ENCODE data around the gene NFYA. TPM values are rescaled to one million over a fixed set of nuclear protein-coding genes. Genes with fewer than 3 reads are reported as not detected.

NFYA gene
- total and polyA plus RNA-seq, 3 experiments from 2014 or later, result 26.3 to 34.9 (median 34.5) TPM

DNA sequence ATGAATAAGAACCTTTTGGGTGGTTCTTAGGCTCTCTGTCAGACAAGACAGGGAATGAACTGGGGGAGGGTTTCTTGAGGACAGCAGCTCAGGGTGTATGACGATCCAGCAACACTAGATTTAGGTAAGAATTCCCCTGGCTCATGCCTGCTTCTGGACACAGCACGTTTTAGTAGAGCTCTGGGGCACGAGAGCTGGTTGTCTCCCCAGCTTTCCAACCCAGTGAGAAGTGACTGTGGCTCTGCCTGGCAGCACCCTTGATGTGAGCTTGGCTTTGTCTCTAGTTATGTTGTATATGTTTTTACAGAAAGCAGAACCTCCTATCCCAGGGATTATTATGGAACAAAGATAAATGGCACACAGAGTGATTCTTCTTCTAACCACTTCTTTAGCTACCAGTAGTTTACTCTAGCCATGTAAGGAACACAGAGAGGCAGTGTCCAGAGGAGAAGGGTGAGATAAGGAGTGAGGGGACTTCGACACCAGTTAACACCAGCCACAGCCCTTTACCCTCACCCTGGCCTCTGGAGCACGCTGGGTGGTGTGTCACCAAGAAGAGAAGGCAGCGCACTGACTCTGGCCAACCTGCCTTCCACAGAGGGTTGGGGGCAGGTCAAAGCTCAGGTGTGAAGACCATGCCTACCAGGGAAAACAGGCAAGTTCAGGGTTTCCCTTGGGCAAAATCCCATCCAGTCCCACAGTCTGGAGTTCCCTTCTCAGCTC lies 15.8 kb upstream of the NFYA start:
- Histone ChIP-seq H3K9me3 (ENCODE audit: low read length) (no peaks in the 10 kb centered on the region), H3K27me3 (ENCODE audit: insufficient read depth, low read length, poor library complexity, severe bottlenecking) (no peaks in the 10 kb centered on the region), H3K36me3 (ENCODE audit: insufficient read depth, low read length) (peaks cover 5% of the 10 kb centered on the region), H3K4me1 (ENCODE audit: insufficient read depth, low read length) (peaks cover 11% of the 10 kb centered on the region), H3K4me3 (ENCODE audit: low read length) (no peak overlapping the region), H3K27ac (ENCODE audit: low read depth, low read length) (no peak overlapping the region)
- H3K4me3 Mint-ChIP-seq, result no peak overlapping the region
- H3K27ac Mint-ChIP-seq, result no peak overlapping the region
- ChIA-PET POLR2A (no interaction called here), CTCF (interaction anchor here (1.4 to 5.0 kb wide), 3 partner anchors 9 to 29 kb away, joined by 3 to 22 read pairs (median 8); partner anchors contain the start of gene UNC5CL)
- peaks cover 0 to 56% (median 21%) of the 10 kb centered on the region in 3 donors for H3K36me3 Mint-ChIP-seq
- no peaks in the 10 kb centered on the region for H3K27me3 Mint-ChIP-seq
- DNase-seq, result no peak
- H3K9me3 Mint-ChIP-seq, result no peaks in the 10 kb centered on the region
- H3K4me1 Mint-ChIP-seq, result peaks cover 9 to 10% (median 9%) of the 10 kb centered on the region in 3 donors

DNA sequence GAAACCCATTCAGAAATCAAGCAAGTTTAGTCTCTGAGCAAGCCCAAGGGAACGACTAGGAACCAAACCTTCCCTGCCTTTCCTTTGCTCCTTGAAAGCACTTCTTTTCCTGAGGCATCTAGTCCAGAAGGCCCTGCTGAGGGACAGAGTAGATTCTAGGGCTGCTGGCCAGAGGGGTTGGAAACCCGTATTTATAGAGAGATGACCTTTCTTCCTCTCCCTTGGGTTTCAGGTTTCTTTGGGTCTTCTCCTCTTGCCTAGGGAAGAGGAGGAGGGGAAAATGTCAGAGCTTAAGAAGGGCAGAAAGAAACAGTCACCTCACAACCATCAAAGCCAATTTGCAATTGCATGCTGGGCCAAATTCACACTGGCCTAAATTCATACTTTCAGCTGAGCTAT lies 14.0 kb upstream of the NFYA start:
- H3K27me3 ChIP-seq (ENCODE audit: insufficient read depth, low read length, poor library complexity, severe bottlenecking), result no peaks in the 10 kb centered on the region
- H3K4me3 ChIP-seq (ENCODE audit: low read length), result no peak overlapping the region
- Mint-ChIP-seq H3K27ac (peak overlapping the region in 1 of 8 donors; percentile 55), H3K4me1 (no peaks in the 10 kb centered on the region), H3K27me3 (no peaks in the 10 kb centered on the region), H3K36me3 (peaks cover 0 to 72% (median 21%) of the 10 kb centered on the region in 3 donors), H3K4me3 (no peak overlapping the region), H3K9me3 (no peaks in the 10 kb centered on the region)
- H3K4me1 ChIP-seq (ENCODE audit: insufficient read depth, low read length), result no peaks in the 10 kb centered on the region
- DNase-seq, result no peak
- H3K9me3 ChIP-seq (ENCODE audit: low read length), result no peaks in the 10 kb centered on the region
- ChIA-PET CTCF (interaction anchor here (1.5 kb wide), 1 partner anchor 30 kb away, joined by 4 read pairs; no protein-coding TSS in a partner anchor), POLR2A (no interaction called here)
- peaks cover 12% of the 10 kb centered on the region for H3K36me3 ChIP-seq (ENCODE audit: insufficient read depth, low read length)
- no peak overlapping the region for H3K27ac ChIP-seq (ENCODE audit: low read depth, low read length)

DNA sequence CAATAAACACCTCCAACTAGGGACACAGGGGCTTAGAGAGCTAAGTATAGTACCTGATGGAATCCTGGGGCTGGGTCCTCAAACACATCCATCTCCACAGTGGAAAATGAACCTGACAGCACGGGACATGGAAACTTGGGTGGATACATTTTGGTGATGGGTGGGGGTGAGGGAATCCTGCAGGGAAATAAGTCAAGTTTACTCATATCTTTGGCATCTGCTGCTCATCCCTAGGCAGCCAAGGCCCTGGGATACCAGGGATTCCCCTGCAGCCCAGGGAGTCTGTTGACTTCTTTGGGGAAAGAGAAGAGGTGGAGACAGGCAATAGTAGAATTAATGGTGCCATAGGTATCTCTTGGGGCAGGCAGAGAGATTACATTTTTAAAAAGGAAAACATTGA lies 13.2 kb upstream of the NFYA start:
- no peaks in the 10 kb centered on the region for H3K4me1 ChIP-seq (ENCODE audit: insufficient read depth, low read length)
- Mint-ChIP-seq H3K27ac (peak overlapping the region in 1 of 8 donors; percentile 3), H3K4me3 (no peak overlapping the region), H3K4me1 (no peaks in the 10 kb centered on the region), H3K27me3 (no peaks in the 10 kb centered on the region), H3K36me3 (peaks cover 0 to 80% (median 21%) of the 10 kb centered on the region in 3 donors), H3K9me3 (no peaks in the 10 kb centered on the region)
- ChIA-PET CTCF (interaction anchor here (1.0 to 1.5 kb wide), 2 partner anchors 10 to 31 kb away, joined by 4 to 5 read pairs; no protein-coding TSS in a partner anchor), POLR2A (no interaction called here)
- no peak overlapping the region for H3K4me3 ChIP-seq (ENCODE audit: low read length)
- H3K27me3 ChIP-seq (ENCODE audit: insufficient read depth, low read length, poor library complexity, severe bottlenecking), result no peaks in the 10 kb centered on the region
- H3K27ac ChIP-seq (ENCODE audit: low read depth, low read length), result no peak overlapping the region
- no peaks in the 10 kb centered on the region for H3K9me3 ChIP-seq (ENCODE audit: low read length)
- no peak for DNase-seq
- H3K36me3 ChIP-seq (ENCODE audit: insufficient read depth, low read length), result peaks cover 20% of the 10 kb centered on the region

DNA sequence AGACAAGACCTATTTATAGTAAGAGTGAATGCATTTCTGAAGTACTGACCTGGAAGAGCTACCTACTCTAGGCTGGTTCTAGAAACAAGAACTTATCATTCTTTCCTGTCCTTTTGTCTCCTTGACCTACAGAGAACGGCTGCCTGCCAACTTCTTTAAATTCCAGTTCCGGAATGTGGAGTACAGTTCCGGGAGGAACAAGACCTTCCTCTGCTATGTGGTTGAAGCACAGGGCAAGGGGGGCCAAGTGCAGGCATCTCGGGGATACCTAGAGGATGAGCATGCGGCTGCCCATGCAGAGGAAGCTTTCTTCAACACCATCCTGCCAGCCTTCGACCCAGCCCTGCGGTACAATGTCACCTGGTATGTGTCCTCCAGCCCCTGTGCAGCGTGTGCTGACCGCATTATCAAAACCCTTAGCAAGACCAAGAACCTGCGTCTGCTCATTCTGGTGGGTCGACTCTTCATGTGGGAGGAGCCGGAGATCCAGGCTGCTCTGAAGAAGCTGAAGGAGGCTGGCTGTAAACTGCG lies 11.5 kb upstream of the NFYA start:
- H3K4me3 Mint-ChIP-seq, result no peak overlapping the region
- no peaks in the 10 kb centered on the region for H3K27me3 Mint-ChIP-seq
- no peak overlapping the region for H3K4me3 ChIP-seq (ENCODE audit: low read length)
- no peak overlapping the region for H3K27ac ChIP-seq (ENCODE audit: low read depth, low read length)
- no peak for DNase-seq
- H3K27me3 ChIP-seq (ENCODE audit: insufficient read depth, low read length, poor library complexity, severe bottlenecking), result no peaks in the 10 kb centered on the region
- no peaks in the 10 kb centered on the region for H3K4me1 ChIP-seq (ENCODE audit: insufficient read depth, low read length)
- H3K36me3 Mint-ChIP-seq, result peaks cover 0 to 83% (median 16%) of the 10 kb centered on the region in 3 donors
- H3K27ac Mint-ChIP-seq, result peak overlapping the region in 1 of 8 donors; percentile 63
- H3K4me1 Mint-ChIP-seq, result peaks cover 0 to 2% (median 0%) of the 10 kb centered on the region in 3 donors
- peaks cover 29% of the 10 kb centered on the region for H3K36me3 ChIP-seq (ENCODE audit: insufficient read depth, low read length)
- POLR2A ChIA-PET, result no interaction called here
- H3K9me3 Mint-ChIP-seq, result no peaks in the 10 kb centered on the region
- no peaks in the 10 kb centered on the region for H3K9me3 ChIP-seq (ENCODE audit: low read length)
- CTCF ChIA-PET, result interaction anchor here (0.7 kb wide), 2 partner anchors 36 to 49 kb away, joined by 4 read pairs; no protein-coding TSS in a partner anchor

DNA sequence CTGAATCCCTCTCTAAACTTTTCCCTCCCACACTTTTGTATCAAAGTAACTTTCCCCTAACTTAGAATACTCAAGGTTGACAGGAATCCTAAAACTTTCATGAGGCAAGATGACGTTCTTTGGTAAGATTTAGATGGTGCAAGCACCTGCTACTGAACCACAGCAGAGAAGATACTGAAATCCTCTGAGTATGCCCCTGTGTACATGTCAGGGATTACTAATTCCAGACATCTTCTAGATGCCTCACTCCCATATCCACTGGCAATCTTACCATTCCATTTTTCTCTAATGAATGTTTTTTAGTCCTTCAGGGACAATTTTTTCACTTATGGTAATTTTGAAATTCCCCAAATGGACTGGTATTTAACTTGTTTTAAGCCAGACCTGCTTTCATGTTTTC lies 10.7 kb upstream of the NFYA start:
- H3K27me3 ChIP-seq (ENCODE audit: insufficient read depth, low read length, poor library complexity, severe bottlenecking), result no peaks in the 10 kb centered on the region
- ChIA-PET POLR2A (no interaction called here), CTCF (no interaction called here)
- no peak overlapping the region for H3K27ac ChIP-seq (ENCODE audit: low read depth, low read length)
- H3K4me3 Mint-ChIP-seq, result no peak overlapping the region
- DNase-seq, result no peak
- no peaks in the 10 kb centered on the region for H3K27me3 Mint-ChIP-seq
- H3K4me1 Mint-ChIP-seq, result peaks cover 6 to 10% (median 6%) of the 10 kb centered on the region in 3 donors
- peaks cover 5 to 83% (median 16%) of the 10 kb centered on the region in 3 donors for H3K36me3 Mint-ChIP-seq
- peaks cover 30% of the 10 kb centered on the region for H3K36me3 ChIP-seq (ENCODE audit: insufficient read depth, low read length)
- H3K9me3 ChIP-seq (ENCODE audit: low read length), result no peaks in the 10 kb centered on the region
- no peaks in the 10 kb centered on the region for H3K9me3 Mint-ChIP-seq
- H3K4me3 ChIP-seq (ENCODE audit: low read length), result no peak overlapping the region
- H3K4me1 ChIP-seq (ENCODE audit: insufficient read depth, low read length), result no peaks in the 10 kb centered on the region
- H3K27ac Mint-ChIP-seq, result no peak overlapping the region

DNA sequence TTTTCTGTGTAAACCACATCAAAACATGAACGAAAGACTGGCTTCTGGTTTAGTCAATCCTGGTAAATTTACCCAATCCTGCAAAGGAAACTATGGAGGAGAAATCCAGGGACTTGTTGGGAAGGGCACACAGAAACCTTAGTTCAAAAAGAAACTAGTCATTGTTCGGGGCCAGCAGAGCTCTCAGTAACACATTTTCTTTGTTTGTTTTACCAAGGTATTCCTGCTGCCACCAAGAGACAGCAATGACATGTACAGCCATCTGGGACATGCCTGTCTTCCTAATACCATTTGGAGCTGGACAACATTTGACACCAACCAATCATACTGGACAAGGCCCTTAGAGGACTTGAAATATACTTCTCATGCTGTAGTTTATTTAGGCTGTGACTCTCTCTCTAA lies 8.9 kb upstream of the NFYA start:
- Mint-ChIP-seq H3K27me3 (no peaks in the 10 kb centered on the region), H3K4me3 (no peak overlapping the region), H3K27ac (peak overlapping the region in 1 of 8 donors; percentile 2), H3K9me3 (no peaks in the 10 kb centered on the region), H3K4me1 (peaks cover 7 to 13% (median 10%) of the 10 kb centered on the region in 3 donors), H3K36me3 (peaks cover 9 to 91% (median 16%) of the 10 kb centered on the region in 3 donors)
- no peaks in the 10 kb centered on the region for H3K27me3 ChIP-seq (ENCODE audit: insufficient read depth, low read length, poor library complexity, severe bottlenecking)
- ChIA-PET CTCF (interaction anchor here (0.6 to 2.0 kb wide), 3 partner anchors 24 to 36 kb away, joined by 3 to 5 read pairs (median 4); no protein-coding TSS in a partner anchor), POLR2A (no interaction called here)
- no peak overlapping the region for H3K27ac ChIP-seq (ENCODE audit: low read depth, low read length)
- H3K4me1 ChIP-seq (ENCODE audit: insufficient read depth, low read length), result no peaks in the 10 kb centered on the region
- peaks cover 45% of the 10 kb centered on the region for H3K36me3 ChIP-seq (ENCODE audit: insufficient read depth, low read length)
- no peak for DNase-seq
- H3K4me3 ChIP-seq (ENCODE audit: low read length), result no peak overlapping the region
- no peaks in the 10 kb centered on the region for H3K9me3 ChIP-seq (ENCODE audit: low read length)

DNA sequence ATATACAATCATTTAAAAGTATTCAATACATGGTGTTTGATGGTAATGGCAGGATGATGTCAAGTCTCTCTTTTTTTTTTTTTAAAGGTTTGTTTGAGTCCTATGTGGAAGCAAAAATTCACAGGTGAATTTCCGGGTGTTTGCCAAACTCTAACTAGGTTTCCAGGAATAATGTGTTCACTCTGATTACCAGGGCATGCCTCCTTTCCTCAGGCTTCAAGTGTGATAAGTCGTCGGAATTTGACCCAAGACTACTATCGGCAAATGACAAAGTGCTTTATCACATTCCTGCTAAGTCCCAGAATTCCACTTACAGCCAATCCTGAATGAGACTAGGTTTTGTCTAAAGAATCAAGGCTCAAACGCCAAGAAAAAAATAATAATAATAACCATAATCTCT lies 7.9 kb upstream of the NFYA start:
- peaks cover 9 to 93% (median 15%) of the 10 kb centered on the region in 3 donors for H3K36me3 Mint-ChIP-seq
- H3K27ac ChIP-seq (ENCODE audit: low read depth, low read length), result no peak overlapping the region
- ChIA-PET CTCF (no interaction called here), POLR2A (no interaction called here)
- H3K4me1 Mint-ChIP-seq, result peaks cover 7 to 18% (median 10%) of the 10 kb centered on the region in 3 donors
- peaks cover 55% of the 10 kb centered on the region for H3K36me3 ChIP-seq (ENCODE audit: insufficient read depth, low read length)
- no peaks in the 10 kb centered on the region for H3K27me3 ChIP-seq (ENCODE audit: insufficient read depth, low read length, poor library complexity, severe bottlenecking)
- no peaks in the 10 kb centered on the region for H3K9me3 Mint-ChIP-seq
- no peaks in the 10 kb centered on the region for H3K4me1 ChIP-seq (ENCODE audit: insufficient read depth, low read length)
- H3K9me3 ChIP-seq (ENCODE audit: low read length), result no peaks in the 10 kb centered on the region
- no peak for DNase-seq
- no peaks in the 10 kb centered on the region for H3K27me3 Mint-ChIP-seq
- no peak overlapping the region for H3K4me3 Mint-ChIP-seq
- H3K4me3 ChIP-seq (ENCODE audit: low read length), result no peak overlapping the region
- H3K27ac Mint-ChIP-seq, result no peak overlapping the region

DNA sequence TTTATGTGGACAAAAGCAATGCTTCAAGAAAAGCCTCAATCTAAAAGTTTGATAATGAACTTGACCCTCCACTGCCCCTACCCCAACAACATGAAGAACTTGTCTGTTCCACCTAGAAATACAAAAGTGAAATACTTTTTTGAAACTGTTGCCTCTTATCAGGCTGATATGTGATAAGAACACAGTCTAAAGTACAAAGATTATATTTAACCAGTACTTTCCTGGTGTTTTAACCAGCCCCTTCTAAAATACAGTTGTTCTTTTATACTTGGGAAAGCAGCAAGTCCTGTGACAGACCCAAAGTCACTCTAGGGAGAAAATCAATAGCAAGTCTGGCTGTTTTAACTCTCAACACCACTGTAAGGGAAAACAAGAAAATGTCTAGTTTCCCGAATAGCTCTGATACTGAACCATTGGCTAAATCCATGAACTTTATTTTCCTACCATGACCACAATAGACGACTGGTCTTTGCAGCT lies 7.2 kb upstream of the NFYA start:
- H3K27me3 Mint-ChIP-seq, result no peaks in the 10 kb centered on the region
- peaks cover 9 to 92% (median 14%) of the 10 kb centered on the region in 3 donors for H3K36me3 Mint-ChIP-seq
- no peak overlapping the region for H3K4me3 Mint-ChIP-seq
- no peaks in the 10 kb centered on the region for H3K9me3 ChIP-seq (ENCODE audit: low read length)
- ChIA-PET POLR2A (no interaction called here), CTCF (interaction anchor here (0.8 to 1.3 kb wide), 4 partner anchors 9 to 61 kb away, joined by 3 to 6 read pairs (median 4); no protein-coding TSS in a partner anchor)
- H3K27me3 ChIP-seq (ENCODE audit: insufficient read depth, low read length, poor library complexity, severe bottlenecking), result no peaks in the 10 kb centered on the region
- peaks cover 11 to 20% (median 15%) of the 10 kb centered on the region in 3 donors for H3K4me1 Mint-ChIP-seq
- DNase-seq, result no peak
- H3K27ac ChIP-seq (ENCODE audit: low read depth, low read length), result no peak overlapping the region
- peak overlapping the region in 2 of 8 donors; percentile 14 to 41 for H3K27ac Mint-ChIP-seq
- H3K36me3 ChIP-seq (ENCODE audit: insufficient read depth, low read length), result peaks cover 55% of the 10 kb centered on the region
- no peak overlapping the region for H3K4me3 ChIP-seq (ENCODE audit: low read length)
- H3K9me3 Mint-ChIP-seq, result no peaks in the 10 kb centered on the region
- H3K4me1 ChIP-seq (ENCODE audit: insufficient read depth, low read length), result peaks cover 5% of the 10 kb centered on the region

Measured in CD8-positive, alpha-beta memory T cell (primary cell).